Epithelial cell of esophagus (primary cell): ENCODE measurements around the gene FAM53A.

Experiments
- DNase-seq: peaks from one replicate; pipeline ENCODE4 v3.0.0; 2010; ENCODE audit warnings: low read depth
- H3K4me3 ChIP-seq: 2 replicates; pipeline ENCODE4 v1.5.1; 2011; ENCODE audit warnings: mild to moderate bottlenecking, low read length, control low read depth
- TF ChIP-seq, protein P1 (sequence below): IDR thresholded peaks from 2 replicates; pipeline ENCODE4 v1.5.1; 2011; ENCODE audit warnings: low read depth, mild to moderate bottlenecking, low read length, control low read depth, inconsistent platforms; ENCODE audit not compliant: insufficient read depth; ENCODE audit errors: missing control alignments

The FAM53A gene

DNA sequence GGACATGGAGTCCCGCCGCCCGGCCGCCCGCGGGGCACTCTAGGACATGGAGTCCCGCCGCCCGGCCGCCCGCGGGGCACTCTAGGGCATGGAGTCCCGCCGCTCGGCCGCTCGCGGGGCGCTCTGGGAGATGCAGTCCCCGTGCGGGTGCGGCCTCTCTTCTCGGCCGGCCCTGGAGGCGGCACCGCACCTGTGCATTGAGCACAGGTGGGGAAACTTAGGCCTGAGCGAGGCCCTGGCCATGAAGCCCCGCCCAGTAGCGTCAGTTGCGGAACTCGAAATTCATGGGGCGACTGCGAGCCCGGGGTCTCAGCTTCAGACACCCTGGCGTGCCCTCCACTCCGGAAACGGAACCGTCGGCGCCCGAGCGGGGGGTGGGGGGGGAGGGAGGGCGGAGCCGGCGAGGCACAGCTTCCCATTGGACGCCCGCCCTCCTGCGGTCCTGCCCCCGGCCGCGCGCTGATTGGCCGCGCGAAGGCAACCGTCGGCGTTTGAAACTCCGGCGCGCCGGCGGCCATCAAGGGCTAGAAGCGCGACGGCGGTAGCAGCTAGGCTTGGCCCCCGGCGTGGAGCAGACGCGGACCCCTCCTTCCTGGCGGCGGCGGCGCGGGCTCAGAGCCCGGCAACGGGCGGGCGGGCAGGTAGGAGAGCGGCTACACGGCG, 37.0 kb upstream of the FAM53A start, which contains the start of the genes TACC3 and TMEM129:
TSS of gene TACC3 (plus strand) at position 519 of the 663 bp plus-strand sequence. CDS start 1,901 bp downstream, outside the sequence.
TSS of gene TMEM129 (minus strand) at position 321 of the 663 bp plus-strand sequence. CDS start 486 bp downstream, outside the sequence.
- H3K4me3 ChIP-seq, result peak within 1 kb of the TSS; percentile 80
- TF ChIP-seq, protein P1, sequence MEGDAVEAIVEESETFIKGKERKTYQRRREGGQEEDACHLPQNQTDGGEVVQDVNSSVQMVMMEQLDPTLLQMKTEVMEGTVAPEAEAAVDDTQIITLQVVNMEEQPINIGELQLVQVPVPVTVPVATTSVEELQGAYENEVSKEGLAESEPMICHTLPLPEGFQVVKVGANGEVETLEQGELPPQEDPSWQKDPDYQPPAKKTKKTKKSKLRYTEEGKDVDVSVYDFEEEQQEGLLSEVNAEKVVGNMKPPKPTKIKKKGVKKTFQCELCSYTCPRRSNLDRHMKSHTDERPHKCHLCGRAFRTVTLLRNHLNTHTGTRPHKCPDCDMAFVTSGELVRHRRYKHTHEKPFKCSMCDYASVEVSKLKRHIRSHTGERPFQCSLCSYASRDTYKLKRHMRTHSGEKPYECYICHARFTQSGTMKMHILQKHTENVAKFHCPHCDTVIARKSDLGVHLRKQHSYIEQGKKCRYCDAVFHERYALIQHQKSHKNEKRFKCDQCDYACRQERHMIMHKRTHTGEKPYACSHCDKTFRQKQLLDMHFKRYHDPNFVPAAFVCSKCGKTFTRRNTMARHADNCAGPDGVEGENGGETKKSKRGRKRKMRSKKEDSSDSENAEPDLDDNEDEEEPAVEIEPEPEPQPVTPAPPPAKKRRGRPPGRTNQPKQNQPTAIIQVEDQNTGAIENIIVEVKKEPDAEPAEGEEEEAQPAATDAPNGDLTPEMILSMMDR, result no peak

GRCh38 chr4:1720163-1720983, 36.3 kb upstream of the FAM53A start:
- DNase-seq, result peak; percentile 30
- TF ChIP-seq, protein P1, result no peak
- peak overlapping the region; percentile 80 for H3K4me3 ChIP-seq

More for the DNA sequence above, 37.0 kb upstream of the FAM53A start, which contains the start of the genes TACC3 and TMEM129:
- DNase-seq, result peak; percentile 99

DNA sequence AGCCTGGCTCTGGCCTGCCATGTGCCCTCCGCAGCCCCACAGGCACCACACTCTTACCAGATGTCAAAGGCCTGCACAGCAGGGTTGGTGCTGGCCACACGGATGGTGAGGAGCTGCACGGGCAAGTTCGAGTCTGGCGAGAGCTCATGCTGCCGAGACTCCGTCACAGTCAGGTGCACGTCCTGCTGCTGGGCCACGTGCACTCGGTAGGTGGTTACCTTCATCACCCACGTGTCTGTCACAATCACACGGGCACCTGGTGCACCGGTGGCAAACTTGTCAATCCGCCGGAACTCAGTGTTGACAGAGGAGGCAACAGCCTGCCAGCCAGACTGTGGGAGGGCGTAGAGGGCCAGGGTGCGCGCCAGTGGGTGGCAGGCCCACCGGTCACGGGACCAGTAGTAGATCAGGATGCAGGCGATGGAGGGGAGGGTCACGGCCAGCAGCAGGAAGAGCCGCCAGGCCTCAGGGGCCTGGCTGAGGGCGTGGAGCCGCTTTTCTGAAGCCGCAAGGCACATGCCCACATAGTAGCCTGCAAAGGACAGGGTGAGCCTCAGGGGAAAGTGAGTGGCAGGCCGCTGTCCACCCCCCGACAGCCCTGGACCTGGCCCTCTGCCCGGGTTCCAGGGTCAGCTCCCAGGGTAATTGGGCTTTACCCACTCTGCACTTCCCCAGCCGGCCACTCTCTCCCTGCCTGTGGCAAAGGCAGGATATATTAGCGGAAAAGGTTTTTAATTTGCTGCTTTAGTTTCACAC, 34.2 kb upstream of the FAM53A start:
- TF ChIP-seq, protein P1, result no peak
- DNase-seq, result no peak
- H3K4me3 ChIP-seq, result no peak overlapping the region

- DNase-seq, result no peak
- TF ChIP-seq, protein P1, result no peak
- H3K4me3 ChIP-seq, result no peak overlapping the region
These were observed 33.3 kb upstream of the FAM53A start for GRCh38 chr4:1717129-1718094.

- DNase-seq, result no peak
These were observed 32.2 kb upstream of the FAM53A start for GRCh38 chr4:1716065-1716945.

More at GRCh38 chr4:1716065-1716945, 32.2 kb upstream of the FAM53A start:
- TF ChIP-seq, protein P1, result no peak
- no peak overlapping the region for H3K4me3 ChIP-seq
